ENCODE data around the gene GOLGA8M. TPM values are rescaled to one million over a fixed set of nuclear protein-coding genes. Genes with fewer than 3 reads are reported as not detected.
"Not testable (repeated sequence)": the region's sequence is repeated elsewhere in the genome, so short reads cannot be mapped to it uniquely, and the experiment has no call there.

Gene GOLGA8M

DNA sequence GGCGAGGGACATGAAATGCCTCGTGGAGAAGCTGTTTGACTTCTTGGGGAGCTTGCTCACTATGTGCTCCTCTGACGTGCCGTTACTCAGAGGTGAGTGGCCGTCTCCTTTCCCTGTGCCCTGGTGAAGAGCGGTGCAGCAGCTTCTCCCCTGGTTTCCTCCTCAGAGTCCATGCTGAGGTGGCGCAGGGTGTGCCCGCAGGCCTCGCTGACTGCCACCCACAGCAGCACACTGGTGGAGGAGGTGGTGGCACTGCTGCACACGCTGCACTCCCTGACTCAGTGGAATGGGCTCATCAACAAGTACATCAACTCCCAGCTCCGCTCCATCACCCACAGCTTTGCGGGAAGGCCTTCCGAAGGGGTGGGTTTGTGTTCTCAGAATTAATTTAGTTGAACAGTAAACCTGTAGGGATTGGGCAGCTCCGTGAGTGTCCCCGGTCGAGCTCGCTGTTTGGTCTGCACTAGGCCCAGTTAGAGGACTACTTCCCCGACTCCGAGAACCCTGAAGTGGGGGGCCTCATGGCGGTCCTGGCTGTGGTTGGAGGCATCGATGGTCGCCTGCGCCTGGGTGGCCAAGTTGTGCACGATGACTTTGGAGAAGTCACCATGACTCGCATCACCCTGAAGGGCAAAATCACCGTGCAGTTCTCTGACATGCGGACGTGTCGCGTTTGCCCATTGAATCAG, 56.7 kb downstream of the GOLGA8M start:
- H3K36me3 ChIP-seq (ENCODE audit: insufficient read depth, low read length); H3K9ac ChIP-seq (ENCODE audit: low read depth, low read length): not testable (repeated sequence)

DNA sequence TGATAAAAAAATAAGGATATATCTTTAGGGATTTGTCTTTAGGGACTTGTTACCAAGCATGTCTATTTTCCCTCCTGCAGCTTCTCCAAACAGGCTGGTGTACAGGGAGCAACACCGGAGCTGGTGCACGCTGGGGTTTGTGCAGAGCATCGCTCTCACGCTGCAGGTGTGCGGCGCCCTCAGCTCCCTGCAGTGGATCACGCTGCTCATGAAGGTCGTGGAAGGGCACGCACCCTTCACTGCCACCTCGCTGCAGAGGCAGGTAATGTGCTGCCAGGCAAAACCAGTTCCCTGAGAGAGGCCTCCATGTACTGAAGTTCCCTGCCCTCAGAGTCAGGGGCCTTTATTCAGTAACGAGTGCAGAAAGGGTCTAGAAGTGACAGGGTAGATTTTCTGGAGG, 58.0 kb downstream of the GOLGA8M start:
- not testable (repeated sequence) for H3K4me3 ChIP-seq (ENCODE audit: low read length); H3K4me1 ChIP-seq (ENCODE audit: control insufficient read depth, insufficient read depth, low read length); H3K36me3 ChIP-seq (ENCODE audit: insufficient read depth, low read length); H3K27me3 ChIP-seq (ENCODE audit: control insufficient read depth, insufficient read depth, low read length); H3K9ac ChIP-seq (ENCODE audit: low read depth, low read length); H3K4me2 ChIP-seq (ENCODE audit: low read length); H3K9me3 ChIP-seq (replicated peaks; ENCODE audit: low read length)

More for the DNA sequence above, 56.7 kb downstream of the GOLGA8M start:
- not testable (repeated sequence) for H3K27me3 ChIP-seq (ENCODE audit: control insufficient read depth, insufficient read depth, low read length); H3K9me3 ChIP-seq (replicated peaks; ENCODE audit: low read length); H3K4me2 ChIP-seq (ENCODE audit: low read length); H3K4me3 ChIP-seq (ENCODE audit: low read length); H3K4me1 ChIP-seq (ENCODE audit: control insufficient read depth, insufficient read depth, low read length)

DNA sequence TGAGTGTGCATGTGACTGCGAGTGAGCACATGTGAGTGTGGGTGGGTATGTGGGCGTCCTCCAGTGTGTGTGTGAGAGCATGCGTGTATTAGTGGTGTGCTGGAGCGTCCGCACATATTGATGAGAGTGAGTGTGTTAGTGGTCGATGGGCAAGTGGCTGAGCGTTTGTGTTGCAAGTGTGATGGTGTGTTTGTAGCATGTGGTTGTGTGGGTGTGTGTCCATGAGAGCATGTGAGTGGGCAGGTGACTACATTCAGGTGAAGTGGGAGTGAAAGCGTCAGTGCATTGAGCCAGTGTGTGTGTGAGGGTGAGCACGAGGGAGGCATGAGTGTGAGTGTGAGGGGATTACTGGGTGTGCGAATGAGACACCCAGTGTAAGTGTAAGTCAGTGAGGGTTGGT, 59.7 kb downstream of the GOLGA8M start:
- H3K9me3 ChIP-seq (replicated peaks; ENCODE audit: low read length); H3K4me3 ChIP-seq (ENCODE audit: low read length); H3K36me3 ChIP-seq (ENCODE audit: insufficient read depth, low read length); H3K4me1 ChIP-seq (ENCODE audit: control insufficient read depth, insufficient read depth, low read length); H3K4me2 ChIP-seq (ENCODE audit: low read length); H3K27me3 ChIP-seq (ENCODE audit: control insufficient read depth, insufficient read depth, low read length); H3K9ac ChIP-seq (ENCODE audit: low read depth, low read length): not testable (repeated sequence)

Small RNAs within 50 kb of the gene (small RNA-seq; reads per million reads assigned to genes)
- not detected for gene RN7SL719P
